GM10266 (cell line): ENCODE data around the gene FAM163B.

Experiments used
- DNase-seq: peaks from one replicate; pipeline ENCODE4 v3.0.0; 2012; ENCODE audit errors: extremely low spot score
- TF ChIP-seq, protein P1 (sequence below): IDR thresholded peaks from 2 replicates; pipeline ENCODE4 v1.5.1; 2012; ENCODE audit warnings: mild to moderate bottlenecking, low read depth; ENCODE audit not compliant: control insufficient read depth, insufficient read depth; ENCODE audit errors: missing control alignments

FAM163B gene

DNA sequence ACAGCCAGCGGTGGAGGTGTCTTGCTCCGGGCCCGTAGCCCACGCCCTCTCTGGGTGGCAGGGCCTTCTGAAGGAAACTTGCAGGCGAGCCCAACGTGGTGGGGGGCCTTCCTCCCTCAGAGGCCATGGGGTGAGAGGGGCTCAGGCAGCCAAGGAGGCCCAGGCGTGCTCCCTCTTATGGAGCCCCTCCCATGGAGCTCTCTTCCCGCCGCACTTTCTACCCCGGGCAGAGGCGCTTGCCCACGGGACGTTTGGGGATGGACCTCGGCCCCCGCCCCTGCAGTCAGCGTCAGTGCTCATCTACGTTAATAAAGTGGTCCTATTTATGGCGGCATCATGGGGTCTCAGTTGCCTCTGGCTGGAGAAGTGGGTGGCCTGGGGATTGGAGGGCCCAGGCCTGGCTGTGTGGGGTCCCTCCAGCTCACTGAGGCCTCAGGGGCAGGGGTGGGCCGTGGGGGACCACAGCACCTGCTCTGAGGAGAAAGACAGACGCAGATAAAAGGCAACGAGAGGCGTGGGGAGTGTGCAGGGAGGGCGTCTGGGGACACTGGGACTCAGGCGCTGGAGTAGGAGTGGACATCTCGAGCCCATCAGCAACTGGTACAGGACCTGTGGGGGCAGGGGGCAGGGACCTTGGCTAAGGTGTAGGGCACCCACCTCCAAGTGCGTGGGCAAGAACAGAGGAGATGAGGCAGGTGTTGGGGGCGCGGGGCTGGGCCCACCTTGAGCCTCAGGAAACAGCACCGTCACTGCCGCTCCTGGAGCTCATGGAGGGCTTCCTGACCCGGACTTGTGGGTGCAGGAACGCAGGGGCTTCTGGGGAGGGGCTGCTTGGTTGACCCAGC lies 33.8 kb downstream of the FAM163B start:
- DNase-seq: no peak
- TF ChIP-seq, protein P1, sequence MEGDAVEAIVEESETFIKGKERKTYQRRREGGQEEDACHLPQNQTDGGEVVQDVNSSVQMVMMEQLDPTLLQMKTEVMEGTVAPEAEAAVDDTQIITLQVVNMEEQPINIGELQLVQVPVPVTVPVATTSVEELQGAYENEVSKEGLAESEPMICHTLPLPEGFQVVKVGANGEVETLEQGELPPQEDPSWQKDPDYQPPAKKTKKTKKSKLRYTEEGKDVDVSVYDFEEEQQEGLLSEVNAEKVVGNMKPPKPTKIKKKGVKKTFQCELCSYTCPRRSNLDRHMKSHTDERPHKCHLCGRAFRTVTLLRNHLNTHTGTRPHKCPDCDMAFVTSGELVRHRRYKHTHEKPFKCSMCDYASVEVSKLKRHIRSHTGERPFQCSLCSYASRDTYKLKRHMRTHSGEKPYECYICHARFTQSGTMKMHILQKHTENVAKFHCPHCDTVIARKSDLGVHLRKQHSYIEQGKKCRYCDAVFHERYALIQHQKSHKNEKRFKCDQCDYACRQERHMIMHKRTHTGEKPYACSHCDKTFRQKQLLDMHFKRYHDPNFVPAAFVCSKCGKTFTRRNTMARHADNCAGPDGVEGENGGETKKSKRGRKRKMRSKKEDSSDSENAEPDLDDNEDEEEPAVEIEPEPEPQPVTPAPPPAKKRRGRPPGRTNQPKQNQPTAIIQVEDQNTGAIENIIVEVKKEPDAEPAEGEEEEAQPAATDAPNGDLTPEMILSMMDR: no peak

DNA sequence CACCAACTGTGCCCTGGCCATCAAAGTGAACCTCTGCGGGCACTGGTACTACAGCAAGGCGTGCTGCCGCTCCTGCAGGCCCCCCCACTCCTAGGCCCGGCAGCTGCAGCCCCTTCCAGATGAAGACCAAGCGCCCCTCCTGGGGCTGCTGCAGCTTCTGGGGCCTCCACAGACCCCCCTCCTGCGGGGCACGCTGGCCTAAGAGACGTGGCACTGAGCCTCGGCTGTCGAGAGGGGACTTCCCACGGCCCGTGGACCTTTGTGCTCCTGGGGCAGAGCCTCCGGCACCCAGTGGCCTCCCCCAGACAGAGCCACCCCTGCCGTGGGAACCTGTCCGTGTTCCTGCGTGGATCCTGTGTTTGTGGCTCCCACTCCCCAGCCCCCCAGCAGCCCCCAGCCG lies 34.4 kb downstream of the FAM163B start:
- no peak for DNase-seq
- TF ChIP-seq, protein P1: no peak

DNA sequence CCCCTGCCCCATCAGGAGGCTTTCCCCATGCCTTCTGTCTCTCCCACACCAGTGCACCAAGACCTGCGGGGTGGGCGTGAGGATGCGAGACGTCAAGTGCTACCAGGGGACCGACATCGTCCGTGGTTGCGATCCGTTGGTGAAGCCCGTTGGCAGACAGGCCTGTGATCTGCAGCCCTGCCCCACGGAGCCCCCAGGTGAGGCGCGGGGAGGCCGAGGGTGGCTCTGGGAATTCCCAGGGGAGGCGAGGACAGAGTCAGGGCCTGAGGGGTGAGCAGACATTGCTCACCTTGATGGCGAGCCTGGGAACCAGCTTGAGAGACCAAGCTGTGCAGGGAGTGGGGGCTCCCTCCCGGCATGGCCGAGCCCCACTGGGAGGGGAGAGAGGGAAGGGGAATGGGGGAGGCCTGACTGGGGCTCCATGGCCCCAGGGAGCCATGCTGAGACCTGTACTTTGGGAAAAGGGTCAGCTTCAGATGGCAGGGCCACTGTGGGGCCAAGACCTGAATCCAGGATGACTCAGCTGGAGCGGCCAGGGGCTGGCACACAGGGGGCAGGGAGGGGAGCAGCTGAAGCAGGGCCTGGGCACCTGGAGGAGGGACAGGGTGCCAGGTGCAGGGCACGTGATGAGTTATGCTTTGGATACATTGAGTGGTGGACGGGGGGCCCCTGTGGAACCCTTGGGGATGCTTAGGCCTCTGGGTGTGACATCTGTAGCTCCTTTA lies 35.2 kb downstream of the FAM163B start:
- TF ChIP-seq, protein P1: no peak
- DNase-seq: no peak

DNA sequence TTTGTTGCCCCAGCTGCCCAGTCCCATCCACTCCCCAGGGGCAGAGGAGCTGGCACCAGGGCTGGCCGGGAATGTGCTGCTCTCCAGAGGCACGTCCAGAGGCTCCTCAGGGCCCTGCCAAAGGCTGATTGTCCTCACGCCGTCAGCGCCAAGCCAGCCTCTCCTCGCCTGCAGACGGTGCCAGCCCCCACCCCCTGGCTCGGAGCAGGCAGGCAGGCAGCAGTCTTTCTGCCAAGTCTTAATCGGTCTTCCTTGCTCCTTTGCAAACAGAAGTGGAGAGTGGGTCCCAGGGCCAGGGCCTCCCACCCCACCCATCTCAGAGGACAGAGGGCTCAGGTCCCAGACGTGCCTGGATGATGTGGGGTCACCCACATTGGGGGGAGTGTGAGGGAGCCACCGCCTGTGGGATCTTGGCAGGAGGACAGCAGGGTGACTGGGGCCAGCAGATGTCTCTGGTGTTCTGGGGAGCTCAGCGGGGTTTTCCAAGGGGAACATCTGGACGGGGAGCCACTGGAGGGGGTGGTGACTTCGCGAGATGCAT lies 36.3 kb downstream of the FAM163B start:
- no peak for DNase-seq
- TF ChIP-seq, protein P1: no peak

DNA sequence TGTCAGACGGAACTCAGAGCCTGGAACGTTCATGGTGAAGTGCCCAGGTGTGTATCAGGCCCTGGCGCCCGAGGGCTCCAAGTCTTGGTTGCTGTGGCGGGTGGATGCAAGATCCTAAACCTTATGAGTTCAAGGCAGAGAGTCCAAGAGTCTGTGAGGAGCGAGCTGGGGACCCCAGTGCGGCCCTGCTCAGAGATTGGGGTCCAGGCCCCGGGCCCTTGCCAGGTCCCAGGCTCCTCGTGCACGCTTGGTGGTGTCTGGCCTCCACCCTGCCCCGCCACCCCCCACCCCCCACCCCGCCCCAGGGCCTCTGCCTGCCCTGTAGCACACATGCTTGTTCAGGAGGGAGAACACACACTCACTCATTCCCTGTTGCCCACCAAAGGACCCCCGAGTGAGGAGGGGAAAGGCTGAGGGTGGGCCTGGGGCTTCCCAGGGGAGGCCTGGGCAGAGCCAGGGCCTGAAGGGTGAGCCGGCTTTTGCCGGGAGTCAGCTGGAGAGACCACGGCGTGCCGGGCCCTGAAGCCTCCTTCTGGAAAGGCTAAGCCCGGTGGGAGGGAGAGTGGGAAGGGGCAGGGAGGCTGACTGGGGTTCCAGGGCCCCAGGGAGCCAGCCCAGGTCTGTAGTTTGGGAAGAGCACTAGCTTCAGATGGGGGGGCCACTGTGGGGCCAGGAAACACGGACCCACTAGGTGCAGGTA lies 37.1 kb downstream of the FAM163B start:
- TF ChIP-seq, protein P1: no peak
- DNase-seq: no peak

DNA sequence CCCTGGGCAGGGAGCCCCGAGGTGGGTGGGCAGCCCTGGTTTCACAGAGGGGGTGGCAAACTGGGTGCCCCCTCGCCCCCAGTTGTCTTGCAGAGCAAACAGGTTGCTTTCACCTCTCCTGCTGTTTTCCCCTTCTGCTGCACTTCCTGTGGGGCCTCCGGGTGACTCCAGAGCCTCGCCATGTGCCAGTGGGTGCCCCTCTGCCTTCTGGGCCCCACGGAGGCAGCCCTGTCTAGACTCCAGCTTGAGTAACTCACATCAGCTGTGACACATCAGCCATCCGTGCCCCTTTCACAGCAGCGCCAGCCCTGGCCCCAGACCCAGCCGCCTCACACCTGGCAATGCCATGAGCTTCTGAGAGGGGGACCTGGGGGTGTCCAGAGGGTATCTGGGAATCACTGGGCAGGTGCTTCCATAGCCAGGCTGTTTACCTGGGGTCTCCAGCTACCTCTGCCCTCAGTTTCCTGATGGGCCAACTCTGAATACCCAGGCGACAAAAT lies 37.7 kb downstream of the FAM163B start:
- TF ChIP-seq, protein P1: no peak
- no peak for DNase-seq
